Omental fat pad (tissue), 4 donors: ENCODE results near the gene ALDH1A2. TPM values are rescaled to one million over a fixed set of nuclear protein-coding genes. Genes with fewer than 3 reads are reported as not detected.

Experiments
- ATAC-seq: fragments of 150-250 bp; one replicate; pipeline ENCODE4 v1.9.1; 2016; ENCODE audit warnings: mild to moderate bottlenecking, moderate library complexity; ENCODE audit not compliant: low FRiP score
- DNase-seq: peaks from one replicate; pipeline ENCODE4 v3.0.0-alpha.2; 2019; ENCODE audit warnings: low spot score
- total RNA-seq, 4 donors: library from RNA; depleted of rRNA; stranded (reverse); fragments of >200 nt; gene quantifications; one replicate each; pipeline ENCODE4 v1.1.0, GENCODE V29; 2016
- TF ChIP-seq, protein P1 (sequence below), 3 donors: fragments of 450-650 bp; IDR thresholded peaks; one replicate each; pipeline ENCODE4 v1.5.1; 2016 to 2017; ENCODE audit warnings: antibody characterized with exemption in 3 of 3, mild to moderate bottlenecking in 3 of 3, moderate library complexity in 2 of 3

The ALDH1A2 gene
- total RNA-seq, 4 donors from 2014 or later = 16.6 to 172 (median 69.6) TPM

GRCh38 chr15:58062983-58063382, 2.5 kb downstream of the ALDH1A2 start:
- no peak for DNase-seq
- TF ChIP-seq, protein P1, sequence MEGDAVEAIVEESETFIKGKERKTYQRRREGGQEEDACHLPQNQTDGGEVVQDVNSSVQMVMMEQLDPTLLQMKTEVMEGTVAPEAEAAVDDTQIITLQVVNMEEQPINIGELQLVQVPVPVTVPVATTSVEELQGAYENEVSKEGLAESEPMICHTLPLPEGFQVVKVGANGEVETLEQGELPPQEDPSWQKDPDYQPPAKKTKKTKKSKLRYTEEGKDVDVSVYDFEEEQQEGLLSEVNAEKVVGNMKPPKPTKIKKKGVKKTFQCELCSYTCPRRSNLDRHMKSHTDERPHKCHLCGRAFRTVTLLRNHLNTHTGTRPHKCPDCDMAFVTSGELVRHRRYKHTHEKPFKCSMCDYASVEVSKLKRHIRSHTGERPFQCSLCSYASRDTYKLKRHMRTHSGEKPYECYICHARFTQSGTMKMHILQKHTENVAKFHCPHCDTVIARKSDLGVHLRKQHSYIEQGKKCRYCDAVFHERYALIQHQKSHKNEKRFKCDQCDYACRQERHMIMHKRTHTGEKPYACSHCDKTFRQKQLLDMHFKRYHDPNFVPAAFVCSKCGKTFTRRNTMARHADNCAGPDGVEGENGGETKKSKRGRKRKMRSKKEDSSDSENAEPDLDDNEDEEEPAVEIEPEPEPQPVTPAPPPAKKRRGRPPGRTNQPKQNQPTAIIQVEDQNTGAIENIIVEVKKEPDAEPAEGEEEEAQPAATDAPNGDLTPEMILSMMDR (IDR thresholded peaks at IDR 0.05) = no peak
- no peak for ATAC-seq

GRCh38 chr15:58062175-58062574, 3.3 kb downstream of the ALDH1A2 start:
- ATAC-seq = no peak

GRCh38 chr15:58060575-58060974, 4.9 kb downstream of the ALDH1A2 start:
- no peak for ATAC-seq
- no peak for DNase-seq
- TF ChIP-seq, protein P1 (IDR thresholded peaks at IDR 0.05) = no peak

More at GRCh38 chr15:58062175-58062574, 3.3 kb downstream of the ALDH1A2 start:
- no peak for DNase-seq
- TF ChIP-seq, protein P1 (IDR thresholded peaks at IDR 0.05) = no peak

DNA sequence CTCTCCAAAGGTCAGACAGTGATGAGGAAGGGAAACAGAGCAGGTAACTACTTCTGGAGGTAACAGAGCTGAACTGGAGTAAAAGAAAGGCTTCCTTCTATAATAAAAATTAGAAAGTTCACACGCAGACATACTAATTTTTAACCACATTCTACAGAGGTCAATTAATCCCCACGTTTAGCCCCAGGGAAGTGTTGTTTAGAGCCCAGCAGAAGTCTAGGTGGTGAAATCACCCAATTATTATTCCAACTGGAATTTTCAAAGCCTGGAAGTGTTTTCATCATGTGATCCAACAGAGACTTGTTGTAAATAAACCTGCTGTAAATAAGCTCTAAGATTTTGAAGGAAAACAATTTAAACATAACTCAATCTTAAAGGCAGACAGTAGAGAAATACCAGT, 6.8 kb downstream of the ALDH1A2 start:
- no peak for DNase-seq
- no peak for ATAC-seq
- TF ChIP-seq, protein P1 (IDR thresholded peaks at IDR 0.05) = no peak

- DNase-seq (no peak), ATAC-seq (no peak)
- TF ChIP-seq, protein P1 (IDR thresholded peaks at IDR 0.05) = no peak
Measured at GRCh38 chr15:58058073-58058472, 7.4 kb downstream of the ALDH1A2 start.

DNA sequence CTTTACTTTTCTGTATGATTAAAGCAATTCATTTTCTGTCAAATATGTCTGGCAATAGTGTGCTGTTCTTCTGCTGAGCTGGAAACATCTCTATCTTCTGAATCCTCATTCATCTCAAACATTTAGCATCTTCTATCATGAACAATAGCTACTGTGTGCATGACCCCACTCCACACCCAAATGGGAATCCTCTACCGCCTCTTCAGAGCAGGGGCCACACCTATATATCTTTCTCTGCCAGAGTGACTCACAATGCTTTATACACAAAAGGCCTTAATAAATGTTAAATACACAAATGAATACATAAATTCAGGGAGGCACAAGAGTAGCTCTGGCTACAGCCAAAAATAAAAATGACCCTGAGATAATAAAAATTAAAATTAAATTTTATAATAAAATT, 8.0 kb downstream of the ALDH1A2 start:
- DNase-seq = no peak
- TF ChIP-seq, protein P1 (IDR thresholded peaks at IDR 0.05) = no peak
- ATAC-seq = peak; percentile 57

GRCh38 chr15:58056015-58056414, 9.5 kb downstream of the ALDH1A2 start:
- no peak for ATAC-seq
- TF ChIP-seq, protein P1 (IDR thresholded peaks at IDR 0.05) = no peak

More at GRCh38 chr15:58056015-58056414, 9.5 kb downstream of the ALDH1A2 start:
- no peak for DNase-seq
